Renal cortical epithelial cell (primary cell): ENCODE data around the gene SDC4. TPM values are rescaled to one million over a fixed set of nuclear protein-coding genes. Genes with fewer than 3 reads are reported as not detected.
A peak's percentile ranks its signal among the peaks of the same experiment; 100 is the strongest.

Experiments
- DNase-seq: peaks from one replicate; pipeline ENCODE4 v3.0.0-alpha.2; 2011; ENCODE audit warnings: low read depth
- total RNA-seq: library from RNA; depleted of rRNA; stranded (reverse); fragments of >200 nt; gene quantifications from 2 replicates; pipeline ENCODE4 v1.2.3, GENCODE V29; 2014

SDC4 gene
- total RNA-seq, 1 donor from 2014 or later = 500 TPM

GRCh38 chr20:45297786-45298497 lies 50.3 kb downstream of the SDC4 start:
- DNase-seq = no peak

- DNase-seq = no peak
These were observed 53.6 kb downstream of the SDC4 start for GRCh38 chr20:45294659-45295058.

- no peak for DNase-seq
These were observed 54.2 kb downstream of the SDC4 start for GRCh38 chr20:45294003-45294368.

- DNase-seq = peak; percentile 28
These were observed 54.9 kb downstream of the SDC4 start for GRCh38 chr20:45293041-45294002.

GRCh38 chr20:45292343-45292742 lies 55.9 kb downstream of the SDC4 start:
- DNase-seq = no peak

GRCh38 chr20:45291526-45291925 lies 56.7 kb downstream of the SDC4 start:
- no peak for DNase-seq

- peak; percentile 61 for DNase-seq
These were observed 57.4 kb downstream of the SDC4 start for GRCh38 chr20:45290677-45291355.

- no peak for DNase-seq
These were observed 58.1 kb downstream of the SDC4 start for GRCh38 chr20:45289942-45290676.

- DNase-seq = no peak
These were observed 59.4 kb downstream of the SDC4 start for GRCh38 chr20:45288860-45289259.

- no peak for DNase-seq
These were observed 59.8 kb downstream of the SDC4 start for GRCh38 chr20:45288376-45288775.

- DNase-seq = no peak
These were observed 64.6 kb downstream of the SDC4 start for GRCh38 chr20:45283551-45284057.

GRCh38 chr20:45282700-45283550 lies 65.3 kb downstream of the SDC4 start:
- DNase-seq = no peak

- no peak for DNase-seq
These were observed 68.2 kb downstream of the SDC4 start for GRCh38 chr20:45279992-45280391.

GRCh38 chr20:45275338-45275737 lies 72.9 kb downstream of the SDC4 start:
- DNase-seq = no peak

Other genes with a start within 250 kb of the SDC4 start
- gene KCNS1, start 247.3 kb downstream of the SDC4 start, total RNA-seq = 12.3 and 22.6 TPM in 2 replicates
- gene WFDC5, start 233.2 kb downstream of the SDC4 start, total RNA-seq = not detected in 2 replicates
- gene WFDC12, start 224.0 kb downstream of the SDC4 start, total RNA-seq = not detected in 2 replicates
- gene PI3, start 173.5 kb downstream of the SDC4 start, total RNA-seq = 0.55 TPM in 1 of 2 replicates, not detected in the other
- gene SEMG1, start 141.4 kb downstream of the SDC4 start, total RNA-seq = not detected in 2 replicates
- not detected in 2 replicates for gene SEMG2, start 127.1 kb downstream of the SDC4 start, total RNA-seq
- gene SLPI, start 93.9 kb downstream of the SDC4 start, total RNA-seq = 58.2 and 256 TPM in 2 replicates
- not detected in 2 replicates for gene RBPJL, start 41.6 kb downstream of the SDC4 start, total RNA-seq
- gene MATN4, start 40.1 kb downstream of the SDC4 start, total RNA-seq = not detected in 2 replicates
- 23.6 and 41.0 TPM in 2 replicates for gene SYS1, start 14.7 kb upstream of the SDC4 start, total RNA-seq
- gene TP53TG5, start 29.9 kb upstream of the SDC4 start, total RNA-seq = not detected in 2 replicates
- 7.1 and 18.4 TPM in 2 replicates for gene DBNDD2, start 59.9 kb upstream of the SDC4 start, total RNA-seq
- gene PIGT, start 67.7 kb upstream of the SDC4 start, total RNA-seq = 16.3 and 32.9 TPM in 2 replicates
- gene WFDC2, start 121.3 kb upstream of the SDC4 start, total RNA-seq = 1.6 and 25.0 TPM in 2 replicates
- not detected in 2 replicates for gene SPINT3, start 167.2 kb upstream of the SDC4 start, total RNA-seq
- not detected in 2 replicates for gene WFDC6, start 191.1 kb upstream of the SDC4 start, total RNA-seq
- not detected in 2 replicates for gene EPPIN, start 199.0 kb upstream of the SDC4 start, total RNA-seq
- not detected in 2 replicates for gene WFDC8, start 230.9 kb upstream of the SDC4 start, total RNA-seq